Smooth muscle cell of the brain vasculature (primary cell): ENCODE measurements around the gene TREM1.
A peak's percentile ranks its signal among the peaks of the same experiment; 100 is the strongest.
"Not testable (repeated sequence)": the region's sequence is repeated elsewhere in the genome, so short reads cannot be mapped to it uniquely, and the experiment has no call there.

Source experiments
- DNase-seq: peaks from one replicate; pipeline ENCODE4 v3.0.0-alpha.2; 2012; ENCODE audit warnings: low read depth, low spot score

TREM1 gene

GRCh38 chr6:41258196-41258493 lies 28.3 kb downstream of the TREM1 start:
- no peak for DNase-seq

DNA sequence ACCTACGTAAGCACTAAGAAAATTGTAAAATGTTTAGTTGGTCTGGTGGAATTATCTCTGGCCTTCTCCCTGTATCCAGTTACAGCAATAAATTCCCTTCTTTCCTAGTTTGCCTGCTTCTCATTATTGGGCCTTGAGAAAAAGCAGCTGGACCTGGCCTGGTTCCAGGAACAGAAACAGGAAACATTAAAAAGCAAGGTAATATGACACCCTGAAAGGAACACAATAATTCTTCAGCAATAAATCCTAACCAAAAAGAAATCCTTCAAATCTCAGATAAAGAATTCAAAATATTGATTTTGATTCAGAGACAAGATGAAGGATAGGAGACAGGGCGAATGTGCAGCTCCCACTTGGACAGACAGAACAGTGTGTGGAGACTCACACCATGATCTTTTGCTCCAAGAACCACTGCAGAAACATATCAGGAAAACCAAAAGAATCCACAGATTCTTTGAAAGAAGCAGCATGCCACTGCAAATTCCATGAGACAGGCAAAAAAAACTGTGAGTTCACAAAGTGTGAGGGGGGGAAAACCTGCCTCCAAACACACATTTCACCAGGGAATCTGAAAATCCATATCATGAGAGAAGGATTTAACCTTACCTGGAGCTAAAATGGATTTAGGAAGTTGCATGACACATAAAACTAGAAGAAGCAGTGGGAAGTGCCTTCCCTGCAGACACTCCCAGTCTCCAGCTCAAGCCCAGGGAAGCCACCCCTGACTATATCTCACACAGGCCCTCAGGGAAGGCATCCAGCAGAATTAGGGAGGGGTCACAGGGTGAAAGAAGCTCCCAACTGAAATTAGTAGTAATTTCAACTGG lies 28.9 kb downstream of the TREM1 start:
- peak; percentile 65 for DNase-seq

DNA sequence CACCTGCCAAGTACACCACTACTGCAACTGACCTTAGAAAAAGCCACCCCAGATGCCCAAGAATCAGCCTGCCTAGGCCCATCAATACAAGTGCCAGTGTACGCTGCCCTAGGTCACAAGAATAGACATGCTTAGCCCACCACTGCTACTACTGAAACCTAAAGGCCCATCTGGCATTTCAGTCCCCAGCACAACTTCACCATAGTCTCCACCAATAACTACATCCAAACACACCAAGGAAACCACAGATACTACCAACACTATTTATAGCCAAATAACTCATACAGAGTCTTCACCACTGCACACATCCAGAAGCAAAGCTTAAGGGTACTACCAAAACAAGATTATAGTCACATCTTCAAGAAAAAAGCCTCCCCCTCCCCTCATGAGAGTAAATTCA lies 30.1 kb downstream of the TREM1 start:
- DNase-seq, result no peak

DNA sequence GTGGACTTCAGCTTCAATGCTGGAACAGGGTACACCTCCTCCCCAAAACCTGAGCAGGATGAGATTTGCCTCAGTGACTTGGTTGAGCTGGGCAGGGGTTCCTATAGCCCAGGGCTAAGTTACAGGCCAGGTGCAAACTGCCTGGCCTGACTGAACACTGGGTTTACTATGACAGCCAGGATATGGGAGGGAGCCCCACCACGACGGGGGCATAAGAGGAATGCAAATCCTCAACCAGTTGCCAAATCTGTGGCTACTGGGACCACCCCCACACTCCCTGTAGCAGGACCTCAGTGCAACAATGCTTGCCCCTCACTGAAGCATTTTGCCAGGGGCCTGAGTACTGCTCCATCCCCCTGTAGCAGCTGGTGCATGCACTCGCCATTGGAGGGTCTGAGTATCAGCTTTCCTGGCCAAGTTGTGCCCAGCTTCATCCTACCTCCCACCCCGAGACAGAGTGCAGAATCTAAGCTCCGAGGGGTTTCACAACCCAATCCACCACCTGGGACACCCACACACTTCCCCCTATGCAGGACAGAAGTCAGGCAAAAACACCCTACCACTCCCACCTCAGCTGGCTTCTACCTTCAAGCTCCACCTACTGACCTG lies 30.7 kb downstream of the TREM1 start:
- DNase-seq, result no peak

- no peak for DNase-seq
These were observed 31.4 kb downstream of the TREM1 start for GRCh38 chr6:41255110-41255509.

GRCh38 chr6:41252401-41253169 lies 33.9 kb downstream of the TREM1 start:
- no peak for DNase-seq

DNA sequence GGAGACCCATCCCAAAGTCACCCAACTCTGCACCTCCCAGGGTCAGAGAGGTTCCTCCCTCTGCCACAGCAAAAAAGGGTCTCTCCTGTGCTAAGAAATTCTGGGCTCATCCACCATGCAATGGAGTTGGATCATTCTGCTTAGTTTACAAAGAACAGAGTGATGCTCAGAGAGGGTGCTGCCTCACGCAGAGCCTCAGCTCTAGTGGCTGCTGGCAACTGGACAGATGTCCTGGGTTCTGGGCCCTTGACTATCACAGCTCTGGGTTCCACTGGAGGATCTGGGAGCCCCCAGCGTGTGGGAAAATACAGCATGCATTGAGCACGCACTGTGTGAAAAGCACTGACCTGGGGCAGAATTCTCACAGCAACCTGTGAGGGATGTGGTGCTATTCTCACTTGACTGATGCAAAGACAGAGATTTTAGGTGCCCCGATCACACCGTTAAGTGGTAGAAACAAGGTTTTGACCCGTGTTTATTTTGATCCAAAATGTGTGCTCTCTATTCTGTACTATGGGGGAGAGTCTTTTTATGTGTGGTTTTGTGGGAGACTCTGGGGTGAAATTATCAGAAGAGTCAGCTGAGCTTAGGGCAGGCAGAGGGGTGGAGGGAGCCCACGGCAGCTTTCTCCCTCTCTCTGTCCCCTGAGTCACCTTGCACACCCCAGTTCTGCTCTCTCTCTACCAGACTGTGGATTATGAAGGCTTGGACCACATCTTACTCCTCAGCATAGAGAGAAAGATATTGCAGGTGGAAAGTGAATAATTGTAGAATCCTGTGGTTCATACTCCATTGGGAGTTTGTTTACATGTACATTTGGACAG lies 38.4 kb downstream of the TREM1 start:
- no peak for DNase-seq

DNA sequence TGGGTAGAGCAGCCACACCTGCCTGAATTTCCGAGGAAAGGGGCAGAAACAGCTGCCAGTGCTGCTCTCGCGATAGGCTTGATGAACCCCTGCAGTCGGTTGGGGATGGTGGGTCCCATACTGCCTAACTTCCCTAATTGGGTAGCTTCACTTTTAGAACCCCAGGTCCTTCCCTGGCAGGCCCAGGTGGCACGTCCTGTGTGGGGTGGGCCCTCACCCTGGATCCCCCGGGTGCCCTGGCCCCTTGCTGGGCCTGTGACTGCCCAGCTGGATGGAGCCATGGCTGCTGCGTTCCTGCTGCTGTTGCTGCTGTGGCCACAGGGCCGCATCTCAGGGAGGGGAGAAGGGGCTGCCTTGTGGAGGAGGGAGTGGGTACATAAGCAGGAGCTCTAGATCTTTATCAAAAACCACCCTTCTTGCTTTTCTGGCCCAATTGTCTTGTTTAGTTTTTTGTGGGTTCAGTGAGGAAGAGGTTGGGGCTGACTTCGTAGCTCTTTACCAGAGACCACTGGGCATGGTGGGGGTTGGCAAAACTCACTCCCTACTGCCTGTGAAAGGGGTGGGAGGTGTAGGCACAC lies 39.1 kb downstream of the TREM1 start:
- DNase-seq, result no peak

GRCh38 chr6:41246529-41246928 lies 40.0 kb downstream of the TREM1 start:
- not testable (repeated sequence) for DNase-seq

- no peak for DNase-seq
These were observed 46.9 kb downstream of the TREM1 start for GRCh38 chr6:41239467-41240159.

DNA sequence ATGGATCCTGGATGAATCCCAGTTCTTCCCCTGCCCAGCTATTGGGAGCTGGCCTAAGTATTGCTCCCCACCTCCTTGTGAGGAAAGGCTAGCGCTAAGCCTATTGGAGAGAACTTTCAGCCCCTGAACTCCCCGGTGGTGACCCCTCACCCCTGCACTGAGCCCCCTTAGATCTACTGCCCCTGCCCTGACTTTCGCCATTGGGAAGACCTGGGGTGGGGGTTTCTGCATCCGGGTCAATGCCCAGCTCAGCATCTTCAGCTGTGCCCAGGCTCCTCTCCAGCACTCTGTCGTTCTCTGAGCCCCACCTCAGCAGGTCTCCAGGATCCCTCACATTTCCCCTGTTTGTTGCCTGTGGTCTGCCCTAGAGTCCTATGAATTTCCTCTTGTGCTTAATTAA lies 49.4 kb downstream of the TREM1 start:
- DNase-seq, result no peak

- no peak for DNase-seq
These were observed 50.2 kb downstream of the TREM1 start for GRCh38 chr6:41236276-41236675.

- DNase-seq, result no peak
These were observed 53.8 kb downstream of the TREM1 start for GRCh38 chr6:41232667-41233066.

DNA sequence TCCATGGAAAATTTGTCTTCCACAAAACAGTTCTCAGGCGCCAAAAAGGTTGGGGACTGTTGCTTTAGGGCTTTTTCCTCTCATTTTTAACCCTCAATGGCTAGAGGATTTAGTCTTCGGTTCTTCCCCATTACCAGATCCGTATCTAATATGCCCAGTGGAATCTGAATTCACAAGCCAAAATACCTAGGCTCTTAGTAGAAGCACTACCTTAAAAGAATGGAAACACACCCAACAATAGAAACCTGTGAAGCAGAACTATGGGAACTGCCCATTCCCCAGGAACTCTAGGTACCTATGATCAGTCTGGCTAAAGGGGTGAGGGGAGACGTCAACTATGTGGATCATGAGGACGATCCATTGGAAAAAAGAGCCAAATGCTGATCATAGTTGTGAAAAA lies 55.2 kb downstream of the TREM1 start:
- no peak for DNase-seq

DNA sequence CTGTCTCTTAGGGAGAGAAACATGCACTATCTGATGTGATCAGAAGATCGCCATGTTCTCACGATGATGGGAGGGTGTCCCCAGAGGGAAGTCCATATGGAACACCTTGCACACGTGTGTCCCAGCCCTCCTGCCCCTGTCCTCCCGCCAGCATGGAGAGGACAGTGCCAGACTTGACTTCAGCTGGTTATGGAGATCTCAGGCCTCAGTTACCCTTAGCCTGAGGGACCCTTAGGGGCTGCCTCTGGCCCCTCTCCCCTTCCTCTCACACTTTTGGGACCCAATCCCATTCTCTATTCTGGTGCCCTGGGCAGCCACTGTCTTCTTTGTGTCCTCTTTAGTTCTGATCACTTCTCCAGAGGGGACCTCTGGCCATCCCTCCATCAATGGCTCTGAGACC lies 56.8 kb downstream of the TREM1 start:
- no peak for DNase-seq

DNA sequence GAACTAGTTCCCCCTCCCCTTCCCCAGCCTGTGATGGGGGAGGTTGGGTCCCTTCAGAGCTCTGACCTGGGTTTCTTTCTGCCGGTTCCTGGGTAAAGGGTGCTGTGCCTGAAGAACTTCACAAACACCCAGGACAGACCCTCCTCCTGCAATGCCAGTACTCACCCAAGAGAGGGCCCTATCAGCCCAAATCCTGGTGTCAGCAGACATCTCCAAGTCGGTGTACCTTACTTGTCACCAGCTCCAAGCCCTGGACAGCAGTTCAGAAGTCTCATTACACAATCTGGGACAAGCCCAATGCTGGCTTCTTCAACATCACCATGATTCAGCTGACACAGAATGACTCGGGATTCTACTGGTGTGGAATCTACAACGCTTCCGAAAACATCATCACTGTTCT lies 57.9 kb downstream of the TREM1 start:
- no peak for DNase-seq

DNA sequence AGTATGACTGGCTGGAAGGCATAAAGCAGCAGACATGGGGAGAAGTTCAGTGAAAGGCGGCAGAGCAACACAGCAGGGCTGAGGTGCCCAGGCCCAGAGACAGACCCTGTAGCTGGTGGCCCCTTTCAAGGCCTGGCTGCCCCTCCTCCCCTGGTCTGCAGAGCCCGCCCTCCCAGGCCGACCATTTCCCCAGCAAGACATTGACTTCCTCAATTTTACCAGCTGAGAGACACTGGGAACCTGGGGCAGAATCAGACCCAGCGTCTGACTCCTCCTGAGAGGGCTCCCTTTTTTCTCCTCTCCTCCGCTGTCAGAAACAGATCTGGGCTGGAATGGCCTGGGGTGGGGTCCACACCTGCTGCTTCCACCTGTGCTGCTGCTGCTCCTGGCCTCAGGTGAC lies 58.4 kb downstream of the TREM1 start, which contains the start of gene TREML4:
Gene TREML4, plus strand, starts transcription at position 254 of the 400 bp plus-strand sequence. Its CDS starts 79 bp downstream, at position 333.
- no peak for DNase-seq

DNA sequence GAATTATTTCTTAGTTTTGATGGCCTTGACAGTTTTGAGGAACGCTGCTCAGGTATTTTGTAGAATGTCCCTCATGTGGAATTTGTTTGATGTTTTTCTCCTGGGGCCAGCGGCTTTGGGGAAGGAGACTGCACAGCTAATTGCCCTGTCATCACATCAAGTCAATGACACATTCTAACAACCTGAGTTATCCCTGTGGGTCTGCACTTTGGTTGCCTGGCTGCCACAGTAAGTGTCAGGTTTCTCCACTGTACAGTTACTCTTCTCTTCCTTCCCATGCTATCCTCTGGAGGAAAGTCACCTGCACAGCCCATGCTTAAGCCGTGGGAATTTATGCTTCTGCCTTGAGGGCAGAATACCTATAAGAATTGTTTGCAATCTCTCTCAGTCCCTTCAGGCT lies 59.7 kb downstream of the TREM1 start:
- DNase-seq, result no peak

- no peak for DNase-seq
These were observed 61.7 kb downstream of the TREM1 start for GRCh38 chr6:41224800-41225199.
